ENCODE results near the gene TBC1D19.

GRCh38 chr4:26765515-26765914 is 181.6 kb downstream of the TBC1D19 start:
- TF ChIP-seq CTCF (IDR thresholded peaks at IDR 0.05), result no peak
- TF ChIP-seq POLR2A (IDR thresholded peaks at IDR 0.05), result no peak
- no peak for TF ChIP-seq POLR2AphosphoS5 (IDR thresholded peaks at IDR 0.05)
